KMS-11 (cell line): ENCODE results near the gene WIZ.

ENCODE experiments used
- H2AFZ ChIP-seq: fragments of 200-600 bp; sonication (generic); 2 replicates; pipeline ENCODE4 v1.6.1; 2016; ENCODE audit warnings: antibody characterized with exemption, mixed run types, low read depth
- H3K27ac ChIP-seq: fragments of 200-600 bp; sonication (generic); 2 replicates; pipeline ENCODE4 v1.6.1; 2016; ENCODE audit warnings: mild to moderate bottlenecking, mixed run types
- H3K27me3 ChIP-seq: fragments of 200-600 bp; sonication (generic); 2 replicates; pipeline ENCODE4 v1.6.1; 2017; ENCODE audit warnings: mild to moderate bottlenecking, low read depth, mixed run types, moderate library complexity; ENCODE audit not compliant: insufficient read depth
- H3K36me3 ChIP-seq: fragments of 200-600 bp; sonication (generic); 2 replicates; pipeline ENCODE4 v1.6.1; 2017; ENCODE audit warnings: mild to moderate bottlenecking, mixed run types; ENCODE audit not compliant: insufficient read depth
- H3K4me1 ChIP-seq: fragments of 200-600 bp; sonication (generic); 2 replicates; pipeline ENCODE4 v1.6.1; 2016; ENCODE audit warnings: mild to moderate bottlenecking, low read depth, mixed run types; ENCODE audit not compliant: poor library complexity, severe bottlenecking
- H3K4me2 ChIP-seq: fragments of 200-600 bp; sonication (generic); 2 replicates; pipeline ENCODE4 v1.7.0; 2016; ENCODE audit warnings: mild to moderate bottlenecking, mixed run types
- H3K4me3 ChIP-seq: fragments of 200-600 bp; sonication (generic); IDR thresholded peaks from 2 replicates; pipeline ENCODE4 v1.6.1; 2017; ENCODE audit warnings: low read depth, low read length, mixed read lengths; ENCODE audit not compliant: insufficient read depth
- H3K79me2 ChIP-seq: fragments of 200-600 bp; sonication (generic); 2 replicates; pipeline ENCODE4 v1.6.1; 2016; ENCODE audit warnings: low read depth, mixed run types; ENCODE audit not compliant: insufficient read depth
- H3K9ac ChIP-seq: fragments of 200-600 bp; sonication (generic); 2 replicates; pipeline ENCODE4 v1.6.1; 2016; ENCODE audit warnings: mild to moderate bottlenecking, mixed run types
- H4K20me1 ChIP-seq: fragments of 200-600 bp; sonication (generic); 2 replicates; pipeline ENCODE4 v1.6.1; 2016; ENCODE audit warnings: mild to moderate bottlenecking, mixed run types; ENCODE audit not compliant: insufficient read depth
- TF ChIP-seq, protein P1 (sequence below): fragments of 200-600 bp; sonication (generic); conservative IDR thresholded peaks from 2 replicates; pipeline ENCODE4 v1.6.1; 2017; ENCODE audit warnings: low read depth, mild to moderate bottlenecking, antibody characterized with exemption, low read length, moderate library complexity, mixed read lengths

WIZ gene

DNA sequence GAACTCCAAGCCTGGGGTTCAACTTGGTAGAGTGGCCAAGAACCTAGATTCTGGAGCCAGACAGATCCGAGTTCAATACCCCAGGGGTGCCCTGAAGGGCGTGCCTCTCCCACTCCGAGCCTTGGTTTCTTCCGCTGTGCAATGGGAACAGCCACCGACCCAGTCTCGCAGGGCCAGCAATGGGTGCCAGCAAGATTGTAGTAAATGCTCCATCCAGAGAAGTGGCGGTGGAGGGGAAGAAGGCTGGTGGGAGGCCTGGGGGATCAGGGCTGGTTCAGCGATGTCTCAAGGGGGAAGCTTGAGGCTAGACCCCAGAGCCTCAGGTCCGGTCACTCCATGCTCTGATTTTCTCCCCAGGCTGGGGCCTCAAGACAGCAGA lies 4.5 kb downstream of the WIZ start:
- TF ChIP-seq, protein P1, sequence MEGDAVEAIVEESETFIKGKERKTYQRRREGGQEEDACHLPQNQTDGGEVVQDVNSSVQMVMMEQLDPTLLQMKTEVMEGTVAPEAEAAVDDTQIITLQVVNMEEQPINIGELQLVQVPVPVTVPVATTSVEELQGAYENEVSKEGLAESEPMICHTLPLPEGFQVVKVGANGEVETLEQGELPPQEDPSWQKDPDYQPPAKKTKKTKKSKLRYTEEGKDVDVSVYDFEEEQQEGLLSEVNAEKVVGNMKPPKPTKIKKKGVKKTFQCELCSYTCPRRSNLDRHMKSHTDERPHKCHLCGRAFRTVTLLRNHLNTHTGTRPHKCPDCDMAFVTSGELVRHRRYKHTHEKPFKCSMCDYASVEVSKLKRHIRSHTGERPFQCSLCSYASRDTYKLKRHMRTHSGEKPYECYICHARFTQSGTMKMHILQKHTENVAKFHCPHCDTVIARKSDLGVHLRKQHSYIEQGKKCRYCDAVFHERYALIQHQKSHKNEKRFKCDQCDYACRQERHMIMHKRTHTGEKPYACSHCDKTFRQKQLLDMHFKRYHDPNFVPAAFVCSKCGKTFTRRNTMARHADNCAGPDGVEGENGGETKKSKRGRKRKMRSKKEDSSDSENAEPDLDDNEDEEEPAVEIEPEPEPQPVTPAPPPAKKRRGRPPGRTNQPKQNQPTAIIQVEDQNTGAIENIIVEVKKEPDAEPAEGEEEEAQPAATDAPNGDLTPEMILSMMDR = no peak
- H3K27ac ChIP-seq = no peak overlapping the region
- H2AFZ ChIP-seq = no peak overlapping the region
- H3K4me1 ChIP-seq = peaks cover 12% of the 10 kb centered on the region
- H3K79me2 ChIP-seq = no peaks in the 10 kb centered on the region
- no peaks in the 10 kb centered on the region for H3K36me3 ChIP-seq
- H3K9ac ChIP-seq = no peak overlapping the region
- no peaks in the 10 kb centered on the region for H4K20me1 ChIP-seq
- no peak overlapping the region for H3K4me3 ChIP-seq
- no peak overlapping the region for H3K4me2 ChIP-seq
- H3K27me3 ChIP-seq = no peaks in the 10 kb centered on the region

DNA sequence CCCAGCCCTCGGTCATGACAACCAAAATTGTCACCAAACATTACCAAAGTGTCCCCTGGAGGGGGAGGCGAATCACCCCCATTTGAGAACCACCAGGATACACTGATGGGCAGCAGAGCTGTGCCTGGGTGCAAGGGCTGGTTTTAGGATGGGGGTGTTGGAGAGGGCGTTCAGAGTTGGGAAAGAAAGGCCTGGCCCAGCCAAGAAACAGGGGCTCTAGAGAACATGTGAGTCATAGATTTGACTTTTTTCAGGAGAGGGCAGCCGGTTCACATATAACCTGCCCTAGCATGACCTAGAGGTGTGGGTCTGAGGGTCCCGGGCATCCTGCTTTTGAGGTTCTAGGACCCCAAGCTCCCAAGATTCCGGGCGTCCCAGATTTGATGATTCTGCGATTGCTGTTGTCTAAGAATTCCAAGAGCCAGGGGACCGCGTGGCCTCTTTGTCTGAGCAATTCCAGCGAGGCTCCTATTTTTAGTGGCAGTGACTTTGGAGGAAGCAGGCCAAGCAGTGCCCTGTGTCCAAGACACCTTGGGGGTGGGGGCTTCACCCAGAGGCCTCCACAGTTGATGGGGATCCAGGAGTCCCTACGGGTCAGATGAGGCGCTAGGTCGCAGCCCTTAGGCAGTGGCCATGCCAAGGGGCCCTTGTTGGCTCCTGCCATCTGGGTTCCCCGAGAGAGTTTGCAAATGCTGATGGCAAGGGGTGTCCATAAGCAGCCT lies 5.1 kb downstream of the WIZ start:
- H3K27me3 ChIP-seq = no peaks in the 10 kb centered on the region
- no peak overlapping the region for H3K27ac ChIP-seq
- H3K4me2 ChIP-seq = no peak overlapping the region
- peaks cover 12% of the 10 kb centered on the region for H3K4me1 ChIP-seq
- no peaks in the 10 kb centered on the region for H4K20me1 ChIP-seq
- H3K9ac ChIP-seq = no peak overlapping the region
- H3K36me3 ChIP-seq = no peaks in the 10 kb centered on the region
- TF ChIP-seq, protein P1 = no peak
- H2AFZ ChIP-seq = no peak overlapping the region
- no peak overlapping the region for H3K4me3 ChIP-seq
- H3K79me2 ChIP-seq = no peaks in the 10 kb centered on the region

DNA sequence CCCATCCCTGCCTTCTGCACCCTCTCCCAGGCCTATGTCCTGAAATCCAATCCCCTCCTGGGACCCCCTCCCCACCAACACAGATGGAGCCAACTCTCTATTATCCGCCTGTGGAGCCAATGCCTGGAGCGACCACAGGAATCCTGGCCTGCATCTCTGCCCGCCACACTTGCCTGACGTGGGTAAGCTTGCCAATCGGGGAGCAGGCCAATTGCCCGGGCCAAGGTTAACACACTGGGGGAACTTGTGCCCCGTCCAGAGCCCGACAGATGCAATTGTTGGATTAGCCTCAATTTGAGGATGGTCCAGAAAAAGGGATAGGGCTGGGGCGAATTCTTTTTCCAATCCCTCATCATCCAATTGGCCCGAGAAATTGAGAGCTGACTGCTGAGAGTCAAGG lies 5.9 kb downstream of the WIZ start:
- Histone ChIP-seq H3K36me3 (no peaks in the 10 kb centered on the region), H3K27me3 (no peaks in the 10 kb centered on the region), H2AFZ (no peak overlapping the region), H3K27ac (no peak overlapping the region), H3K4me1 (peaks cover 9% of the 10 kb centered on the region), H3K4me2 (no peak overlapping the region), H3K9ac (no peak overlapping the region), H3K4me3 (no peak overlapping the region), H4K20me1 (no peaks in the 10 kb centered on the region), H3K79me2 (no peaks in the 10 kb centered on the region)
- TF ChIP-seq, protein P1 = no peak

DNA sequence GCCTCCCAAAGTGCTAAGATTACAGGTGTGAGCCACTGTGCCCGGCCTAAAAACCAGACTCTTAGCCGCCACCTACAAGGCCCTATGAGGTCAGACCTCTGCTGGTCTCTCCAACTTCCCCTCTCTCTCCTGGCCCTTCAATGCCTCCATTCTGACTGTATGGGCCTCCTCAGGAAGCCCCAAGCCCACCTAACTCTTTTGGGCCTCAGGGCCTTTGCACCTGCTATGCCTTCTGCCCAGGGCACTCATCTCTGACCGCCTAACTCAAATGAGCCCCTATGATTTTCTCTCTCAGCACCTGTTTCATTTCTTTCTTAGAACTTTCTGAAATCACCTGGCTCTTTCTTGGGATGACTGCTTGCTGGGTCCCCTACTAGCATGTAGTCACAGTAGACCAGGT lies 6.4 kb downstream of the WIZ start:
- Histone ChIP-seq H3K9ac (no peak overlapping the region), H2AFZ (no peak overlapping the region), H4K20me1 (no peaks in the 10 kb centered on the region), H3K27me3 (no peaks in the 10 kb centered on the region), H3K4me2 (no peak overlapping the region), H3K27ac (no peak overlapping the region), H3K36me3 (no peaks in the 10 kb centered on the region), H3K4me1 (peaks cover 7% of the 10 kb centered on the region), H3K4me3 (no peak overlapping the region), H3K79me2 (no peaks in the 10 kb centered on the region)
- TF ChIP-seq, protein P1 = no peak
